HepG2 (cell line): ENCODE results near the gene CRYGS. TPM values are rescaled to one million over a fixed set of nuclear protein-coding genes. Genes with fewer than 3 reads are reported as not detected.

Source experiments
- ATF1 ChIP-seq: IDR thresholded peaks from 2 replicates; pipeline ENCODE4 v1.6.1; 2016; ENCODE audit warnings: mild to moderate bottlenecking, control low read depth
- CENPT ChIP-seq: sonication (generic); formaldehyde crosslinking; IDR thresholded peaks from 2 replicates; pipeline ENCODE4 v1.8.0; 2022; ENCODE audit warnings: low read depth, mild to moderate bottlenecking, moderate library complexity, missing genetic modification reagents
- EP300 ChIP-seq, 3 experiments: sonication (generic) in 1 of 3; formaldehyde crosslinking in 1 of 3; IDR thresholded peaks; 2 replicates each; pipeline versions ENCODE4 v1.5.1 to v1.6.1; 2011 to 2020; ENCODE audit warnings: low read depth in 2 of 3, low read length in 2 of 3, borderline replicate concordance in 1 of 3, improper control_type of control experiment in 1 of 3, mild to moderate bottlenecking in 1 of 3, missing genetic modification reagents in 1 of 3, moderate library complexity in 1 of 3
- HOXD1 ChIP-seq: sonication (generic); formaldehyde crosslinking; IDR thresholded peaks from 2 replicates; pipeline ENCODE4 v1.5.0; 2020; ENCODE audit warnings: missing genetic modification reagents
- ISX ChIP-seq: sonication (generic); formaldehyde crosslinking; conservative IDR thresholded peaks from 2 replicates; pipeline ENCODE4 v1.5.0; 2020; ENCODE audit warnings: missing genetic modification reagents
- KMT2B ChIP-seq: IDR thresholded peaks from 2 replicates; pipeline ENCODE4 v1.6.1; 2016; ENCODE audit warnings: missing genetic modification reagents, missing compliant biosample characterization
- POLR2A ChIP-seq, 2 experiments: IDR thresholded peaks; 2 replicates each; pipeline ENCODE4 v1.6.1; 2011; ENCODE audit warnings: low read depth in 2 of 2, low read length in 2 of 2, mild to moderate bottlenecking in 1 of 2, moderate library complexity in 1 of 2; ENCODE audit not compliant: insufficient read depth in 1 of 2
- RFXANK ChIP-seq: IDR thresholded peaks from 2 replicates; pipeline ENCODE4 v1.6.1; 2016
- ZEB1 ChIP-seq: IDR thresholded peaks from 2 replicates; pipeline ENCODE4 v1.6.1; 2012; ENCODE audit warnings: mild to moderate bottlenecking, low read depth, inconsistent platforms; ENCODE audit not compliant: insufficient replicate concordance
- ZMYM2 ChIP-seq: sonication (generic); formaldehyde crosslinking; IDR thresholded peaks from 2 replicates; pipeline ENCODE4 v1.8.0; 2022; ENCODE audit warnings: mild to moderate bottlenecking, missing genetic modification reagents
- ZNF205 ChIP-seq: IDR thresholded peaks from 2 replicates; pipeline ENCODE4 v1.6.1; 2018; ENCODE audit warnings: missing biosample characterization, missing genetic modification reagents
- ZNF605 ChIP-seq: sonication (generic); formaldehyde crosslinking; IDR thresholded peaks from 2 replicates; pipeline ENCODE4 v1.8.0; 2022; ENCODE audit warnings: mild to moderate bottlenecking, missing genetic modification reagents
- ZNF878 ChIP-seq: sonication (generic); formaldehyde crosslinking; IDR thresholded peaks from 2 replicates; pipeline ENCODE4 v1.8.1; 2023; ENCODE audit warnings: mild to moderate bottlenecking, missing genetic modification reagents, moderate library complexity
- polyA plus RNA-seq, 8 experiments: library from polyadenylated mRNA; depleted of rRNA in 3 of 8; stranded (reverse) in 7 of 8; unstranded in 1 of 8; fragments of >200 nt; fragmentation: Illumina TruSeq in 4 of 8; extraction: Trizol in 4 of 8; gene quantifications; 2 replicates each; pipeline versions ENCODE4 v1.2.1 to v1.2.3, GENCODE V29; 2011 to 2016; ENCODE audit warnings: low read depth in 4 of 8, missing spikeins in 1 of 8, mixed read lengths in 1 of 8; ENCODE audit not compliant: insufficient read depth in 1 of 8
- total RNA-seq, 5 experiments: library from RNA; depleted of rRNA; stranded (reverse); fragments of >200 nt; fragmentation: Illumina TruSeq; extraction: Trizol; gene quantifications; 2 replicates each; pipeline ENCODE4 v1.2.3, GENCODE V29; 2016; ENCODE audit warnings: low read depth in 1 of 5
- TF ChIP-seq, protein P1 (sequence below): sonication (generic); formaldehyde crosslinking; IDR thresholded peaks from 2 replicates; pipeline ENCODE4 v1.5.0; 2020; ENCODE audit warnings: mild to moderate bottlenecking, missing genetic modification reagents, moderate library complexity
- TF ChIP-seq, protein P2 (sequence below): sonication (generic); formaldehyde crosslinking; IDR thresholded peaks from 2 replicates; pipeline ENCODE4 v1.4.0; 2020; ENCODE audit warnings: mild to moderate bottlenecking, missing genetic modification reagents
- TF ChIP-seq, protein P3 (sequence below), 2 experiments: IDR thresholded peaks; 2 replicates each; pipeline ENCODE4 v1.6.1; 2011 to 2012; ENCODE audit warnings: low read length in 2 of 2, borderline replicate concordance in 1 of 2, low read depth in 1 of 2, mild to moderate bottlenecking in 1 of 2, moderate library complexity in 1 of 2
- TF ChIP-seq, protein P4 (sequence below): sonication (generic); formaldehyde crosslinking; IDR thresholded peaks from 2 replicates; pipeline ENCODE4 v1.4.0; 2020; ENCODE audit warnings: missing genetic modification reagents

The CRYGS gene
- total and polyA plus RNA-seq, 2 of the 13 experiments (the other 11 are each of a cell fraction or from before 2014, with no cell fraction given): 2.1 to 6.7 TPM

GRCh38 chr3:186570096-186570940 lies 26.1 kb upstream of the CRYGS start, which contains the start of gene DNAJB11 (continued):
- TF ChIP-seq, protein P1, sequence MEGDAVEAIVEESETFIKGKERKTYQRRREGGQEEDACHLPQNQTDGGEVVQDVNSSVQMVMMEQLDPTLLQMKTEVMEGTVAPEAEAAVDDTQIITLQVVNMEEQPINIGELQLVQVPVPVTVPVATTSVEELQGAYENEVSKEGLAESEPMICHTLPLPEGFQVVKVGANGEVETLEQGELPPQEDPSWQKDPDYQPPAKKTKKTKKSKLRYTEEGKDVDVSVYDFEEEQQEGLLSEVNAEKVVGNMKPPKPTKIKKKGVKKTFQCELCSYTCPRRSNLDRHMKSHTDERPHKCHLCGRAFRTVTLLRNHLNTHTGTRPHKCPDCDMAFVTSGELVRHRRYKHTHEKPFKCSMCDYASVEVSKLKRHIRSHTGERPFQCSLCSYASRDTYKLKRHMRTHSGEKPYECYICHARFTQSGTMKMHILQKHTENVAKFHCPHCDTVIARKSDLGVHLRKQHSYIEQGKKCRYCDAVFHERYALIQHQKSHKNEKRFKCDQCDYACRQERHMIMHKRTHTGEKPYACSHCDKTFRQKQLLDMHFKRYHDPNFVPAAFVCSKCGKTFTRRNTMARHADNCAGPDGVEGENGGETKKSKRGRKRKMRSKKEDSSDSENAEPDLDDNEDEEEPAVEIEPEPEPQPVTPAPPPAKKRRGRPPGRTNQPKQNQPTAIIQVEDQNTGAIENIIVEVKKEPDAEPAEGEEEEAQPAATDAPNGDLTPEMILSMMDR (CRISPR knock-in tag): peak; percentile 37; the same call in 1 of the 2 replicates
- TF ChIP-seq, protein P2, sequence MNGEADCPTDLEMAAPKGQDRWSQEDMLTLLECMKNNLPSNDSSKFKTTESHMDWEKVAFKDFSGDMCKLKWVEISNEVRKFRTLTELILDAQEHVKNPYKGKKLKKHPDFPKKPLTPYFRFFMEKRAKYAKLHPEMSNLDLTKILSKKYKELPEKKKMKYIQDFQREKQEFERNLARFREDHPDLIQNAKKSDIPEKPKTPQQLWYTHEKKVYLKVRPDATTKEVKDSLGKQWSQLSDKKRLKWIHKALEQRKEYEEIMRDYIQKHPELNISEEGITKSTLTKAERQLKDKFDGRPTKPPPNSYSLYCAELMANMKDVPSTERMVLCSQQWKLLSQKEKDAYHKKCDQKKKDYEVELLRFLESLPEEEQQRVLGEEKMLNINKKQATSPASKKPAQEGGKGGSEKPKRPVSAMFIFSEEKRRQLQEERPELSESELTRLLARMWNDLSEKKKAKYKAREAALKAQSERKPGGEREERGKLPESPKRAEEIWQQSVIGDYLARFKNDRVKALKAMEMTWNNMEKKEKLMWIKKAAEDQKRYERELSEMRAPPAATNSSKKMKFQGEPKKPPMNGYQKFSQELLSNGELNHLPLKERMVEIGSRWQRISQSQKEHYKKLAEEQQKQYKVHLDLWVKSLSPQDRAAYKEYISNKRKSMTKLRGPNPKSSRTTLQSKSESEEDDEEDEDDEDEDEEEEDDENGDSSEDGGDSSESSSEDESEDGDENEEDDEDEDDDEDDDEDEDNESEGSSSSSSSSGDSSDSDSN (CRISPR knock-in tag): 0 out of 2 replicates have a peak, but pooled peaks have one; percentile 22
- TF ChIP-seq CENPT (CRISPR knock-in tag): no peak
- peak; percentile 40; the same call in 1 of the 2 replicates for TF ChIP-seq ZNF605
- TF ChIP-seq ZNF878 (CRISPR knock-in tag): no peak
- TF ChIP-seq ZNF205 (CRISPR knock-in tag): 0 out of 2 replicates have a peak, but pooled peaks have one; percentile 24
- peak; percentile 23 to 70; a peak in 2 of 4 replicates for TF ChIP-seq EP300 (IDR thresholded peaks at IDR 0.05; ENCODE audit: low read depth in 2 of 2, low read length in 2 of 2)
- TF ChIP-seq EP300 (CRISPR knock-in tag; IDR thresholded peaks at IDR 0.05; ENCODE audit: borderline replicate concordance): no peak
- TF ChIP-seq ATF1 (CRISPR knock-in tag): peak; percentile 99
- TF ChIP-seq, protein P3, sequence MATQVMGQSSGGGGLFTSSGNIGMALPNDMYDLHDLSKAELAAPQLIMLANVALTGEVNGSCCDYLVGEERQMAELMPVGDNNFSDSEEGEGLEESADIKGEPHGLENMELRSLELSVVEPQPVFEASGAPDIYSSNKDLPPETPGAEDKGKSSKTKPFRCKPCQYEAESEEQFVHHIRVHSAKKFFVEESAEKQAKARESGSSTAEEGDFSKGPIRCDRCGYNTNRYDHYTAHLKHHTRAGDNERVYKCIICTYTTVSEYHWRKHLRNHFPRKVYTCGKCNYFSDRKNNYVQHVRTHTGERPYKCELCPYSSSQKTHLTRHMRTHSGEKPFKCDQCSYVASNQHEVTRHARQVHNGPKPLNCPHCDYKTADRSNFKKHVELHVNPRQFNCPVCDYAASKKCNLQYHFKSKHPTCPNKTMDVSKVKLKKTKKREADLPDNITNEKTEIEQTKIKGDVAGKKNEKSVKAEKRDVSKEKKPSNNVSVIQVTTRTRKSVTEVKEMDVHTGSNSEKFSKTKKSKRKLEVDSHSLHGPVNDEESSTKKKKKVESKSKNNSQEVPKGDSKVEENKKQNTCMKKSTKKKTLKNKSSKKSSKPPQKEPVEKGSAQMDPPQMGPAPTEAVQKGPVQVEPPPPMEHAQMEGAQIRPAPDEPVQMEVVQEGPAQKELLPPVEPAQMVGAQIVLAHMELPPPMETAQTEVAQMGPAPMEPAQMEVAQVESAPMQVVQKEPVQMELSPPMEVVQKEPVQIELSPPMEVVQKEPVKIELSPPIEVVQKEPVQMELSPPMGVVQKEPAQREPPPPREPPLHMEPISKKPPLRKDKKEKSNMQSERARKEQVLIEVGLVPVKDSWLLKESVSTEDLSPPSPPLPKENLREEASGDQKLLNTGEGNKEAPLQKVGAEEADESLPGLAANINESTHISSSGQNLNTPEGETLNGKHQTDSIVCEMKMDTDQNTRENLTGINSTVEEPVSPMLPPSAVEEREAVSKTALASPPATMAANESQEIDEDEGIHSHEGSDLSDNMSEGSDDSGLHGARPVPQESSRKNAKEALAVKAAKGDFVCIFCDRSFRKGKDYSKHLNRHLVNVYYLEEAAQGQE (IDR thresholded peaks at IDR 0.05; ENCODE audit: borderline replicate concordance in 1 of 2, low read depth in 1 of 2, low read length in 2 of 2): peak in 1 of 2 experiments; percentile 56; a peak in 1 of 4 replicates
- 0 out of 2 replicates have a peak, but pooled peaks have one; percentile 61 for TF ChIP-seq ISX
- peak; percentile 95 for TF ChIP-seq KMT2B
- TF ChIP-seq, protein P4, sequence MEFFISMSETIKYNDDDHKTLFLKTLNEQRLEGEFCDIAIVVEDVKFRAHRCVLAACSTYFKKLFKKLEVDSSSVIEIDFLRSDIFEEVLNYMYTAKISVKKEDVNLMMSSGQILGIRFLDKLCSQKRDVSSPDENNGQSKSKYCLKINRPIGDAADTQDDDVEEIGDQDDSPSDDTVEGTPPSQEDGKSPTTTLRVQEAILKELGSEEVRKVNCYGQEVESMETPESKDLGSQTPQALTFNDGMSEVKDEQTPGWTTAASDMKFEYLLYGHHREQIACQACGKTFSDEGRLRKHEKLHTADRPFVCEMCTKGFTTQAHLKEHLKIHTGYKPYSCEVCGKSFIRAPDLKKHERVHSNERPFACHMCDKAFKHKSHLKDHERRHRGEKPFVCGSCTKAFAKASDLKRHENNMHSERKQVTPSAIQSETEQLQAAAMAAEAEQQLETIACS (CRISPR knock-in tag): peak; percentile 10; the same call in 1 of the 2 replicates
- TF ChIP-seq RFXANK: peak; percentile 95; the same call in 1 of the 2 replicates
- TF ChIP-seq ZMYM2 (CRISPR knock-in tag): no peak
- peak; percentile 43 for TF ChIP-seq ZEB1
- TF ChIP-seq POLR2A (IDR thresholded peaks at IDR 0.05; ENCODE audit: insufficient read depth in 1 of 2, low read depth in 2 of 2, low read length in 2 of 2): peak; percentile 87 to 98
- 0 out of 2 replicates have a peak, but pooled peaks have one; percentile 16 for TF ChIP-seq HOXD1
